ENCODE data around the gene SPRN.

DNA sequence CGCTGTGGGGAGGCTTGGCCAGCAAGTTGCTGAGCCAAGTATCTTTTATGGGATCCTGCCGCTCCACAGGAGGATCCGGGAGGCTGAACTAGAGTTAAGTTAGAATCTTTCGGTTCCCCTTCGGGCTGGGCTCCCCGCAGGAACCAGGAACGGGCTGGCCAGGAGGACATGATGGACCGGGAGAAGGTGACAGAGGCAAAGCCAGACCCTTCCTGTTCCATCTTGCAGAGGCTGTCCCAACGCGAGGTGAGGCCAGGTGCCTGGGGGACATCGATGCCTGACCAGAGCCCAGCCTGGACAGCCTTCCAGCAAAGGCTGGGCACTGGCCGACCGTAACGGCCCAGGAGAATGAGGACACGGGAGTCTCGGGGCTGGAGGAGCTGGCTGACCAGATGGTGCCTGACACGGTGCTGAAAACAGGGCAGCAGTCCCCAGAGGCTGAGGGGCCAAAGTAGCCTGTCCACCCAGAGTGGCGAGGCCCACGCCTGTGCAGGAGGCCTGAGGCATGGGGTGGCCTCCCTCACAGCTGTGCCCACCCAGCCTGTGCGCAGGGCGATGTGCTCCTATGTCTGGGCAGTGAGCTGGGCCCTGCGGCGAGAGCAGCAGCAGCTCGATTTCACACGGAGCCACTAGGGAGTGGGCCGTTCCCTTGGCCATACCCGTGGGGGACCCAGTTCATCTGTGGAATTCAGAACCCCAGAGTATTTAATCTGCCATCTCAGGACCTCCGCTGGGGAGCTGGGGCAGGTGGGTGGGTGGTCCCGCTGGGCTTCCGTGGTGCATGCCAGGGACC lies 47.2 kb downstream of the SPRN start:
- TF ChIP-seq, protein P1, sequence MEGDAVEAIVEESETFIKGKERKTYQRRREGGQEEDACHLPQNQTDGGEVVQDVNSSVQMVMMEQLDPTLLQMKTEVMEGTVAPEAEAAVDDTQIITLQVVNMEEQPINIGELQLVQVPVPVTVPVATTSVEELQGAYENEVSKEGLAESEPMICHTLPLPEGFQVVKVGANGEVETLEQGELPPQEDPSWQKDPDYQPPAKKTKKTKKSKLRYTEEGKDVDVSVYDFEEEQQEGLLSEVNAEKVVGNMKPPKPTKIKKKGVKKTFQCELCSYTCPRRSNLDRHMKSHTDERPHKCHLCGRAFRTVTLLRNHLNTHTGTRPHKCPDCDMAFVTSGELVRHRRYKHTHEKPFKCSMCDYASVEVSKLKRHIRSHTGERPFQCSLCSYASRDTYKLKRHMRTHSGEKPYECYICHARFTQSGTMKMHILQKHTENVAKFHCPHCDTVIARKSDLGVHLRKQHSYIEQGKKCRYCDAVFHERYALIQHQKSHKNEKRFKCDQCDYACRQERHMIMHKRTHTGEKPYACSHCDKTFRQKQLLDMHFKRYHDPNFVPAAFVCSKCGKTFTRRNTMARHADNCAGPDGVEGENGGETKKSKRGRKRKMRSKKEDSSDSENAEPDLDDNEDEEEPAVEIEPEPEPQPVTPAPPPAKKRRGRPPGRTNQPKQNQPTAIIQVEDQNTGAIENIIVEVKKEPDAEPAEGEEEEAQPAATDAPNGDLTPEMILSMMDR (IDR thresholded peaks at IDR 0.05) = no peak
- no peak for TF ChIP-seq POLR2AphosphoS5 (IDR thresholded peaks at IDR 0.05)

Data from sigmoid colon (tissue), 4 donors.